HG03354 (cell line): Measurements from ENCODE around the gene TECR.
"Not testable (repeated sequence)": the region's sequence is repeated elsewhere in the genome, so short reads cannot be mapped to it uniquely, and the experiment has no call there.

Source experiments
- ATAC-seq: cut with Tn5 transposase; IDR thresholded peaks from one replicate; pipeline ENCODE4 v1.9.1; 2021; ENCODE audit warnings: mild to moderate bottlenecking; ENCODE audit not compliant: unreplicated experiment, poor library complexity, severe bottlenecking

Gene TECR

DNA sequence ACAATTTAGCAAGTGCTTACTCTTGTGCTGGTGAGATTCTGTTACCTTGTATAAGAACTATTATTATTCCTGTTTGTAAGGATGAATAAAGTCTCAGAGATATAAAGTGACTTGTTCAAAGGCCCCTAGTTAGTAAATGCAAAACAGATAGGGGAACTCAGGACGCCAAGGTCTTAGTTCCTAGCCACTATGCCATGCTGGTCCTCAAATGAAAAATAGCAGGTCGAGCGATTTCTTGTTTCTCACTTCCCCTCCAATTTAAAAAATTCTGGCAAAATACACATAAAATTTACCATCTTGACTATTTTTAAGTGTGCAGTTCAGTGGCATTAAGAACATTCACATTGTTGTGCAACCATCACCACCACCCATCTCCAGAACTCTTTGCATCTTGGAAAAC lies 1.1 kb downstream of the TECR start:
- ATAC-seq = no peak

DNA sequence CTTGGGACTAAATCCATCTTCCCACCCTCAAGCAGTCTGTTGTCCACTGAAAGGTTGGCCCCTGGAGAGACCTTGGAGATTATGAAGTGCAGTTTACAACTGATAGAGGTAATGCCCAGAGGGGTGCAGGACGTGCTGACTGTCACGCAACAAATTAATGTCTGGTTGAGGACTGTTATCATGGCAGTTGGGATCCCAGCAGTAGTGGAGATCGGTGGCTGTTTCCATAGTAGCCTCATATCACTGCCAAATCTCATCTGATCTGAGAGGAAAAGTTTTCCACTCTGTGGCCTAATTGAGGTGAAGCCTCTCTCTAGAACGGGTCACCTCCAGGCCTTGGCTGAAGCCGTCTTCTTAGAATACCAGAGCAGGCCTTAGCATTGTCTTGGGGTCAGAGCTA lies 4.1 kb downstream of the TECR start:
- ATAC-seq = no peak

DNA sequence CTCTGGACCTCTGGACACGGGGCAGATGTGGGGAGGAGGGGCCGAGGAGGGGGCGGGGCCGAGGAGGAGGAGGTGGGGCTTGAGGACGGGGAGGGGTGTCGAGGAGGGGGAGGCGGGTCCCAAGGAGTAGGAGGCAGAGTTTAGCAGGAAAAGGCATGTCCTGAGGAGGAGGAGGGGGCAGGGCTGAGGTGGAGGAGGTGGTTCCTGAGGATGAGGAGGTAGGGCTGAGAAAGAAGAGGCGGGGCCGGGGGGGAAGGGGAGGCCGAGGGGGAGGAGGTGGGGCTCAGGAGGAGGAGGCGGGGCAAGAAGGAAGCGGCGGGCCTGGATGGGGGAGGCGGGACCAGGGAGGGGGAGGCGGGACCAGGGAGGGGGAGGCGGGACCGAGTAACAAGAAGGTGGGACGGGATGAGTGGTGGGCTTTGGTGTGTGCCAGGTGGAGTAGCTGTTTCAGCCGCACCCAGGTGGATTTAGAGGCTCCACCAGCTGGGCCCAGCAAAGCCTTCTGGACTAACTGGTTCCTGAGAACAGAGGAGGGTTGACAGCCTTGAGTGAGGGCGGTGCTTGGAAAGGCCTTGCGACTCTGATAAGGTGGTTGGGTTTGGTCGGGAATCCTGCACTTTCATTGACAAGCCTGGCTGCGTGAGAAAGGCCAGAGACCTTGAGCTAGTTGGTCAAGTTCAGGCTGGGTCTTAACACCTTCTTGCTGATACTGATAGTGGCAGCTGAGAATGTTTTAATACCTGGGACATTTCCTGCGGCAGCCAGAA lies 7.7 kb downstream of the TECR start:
- ATAC-seq = no peak

DNA sequence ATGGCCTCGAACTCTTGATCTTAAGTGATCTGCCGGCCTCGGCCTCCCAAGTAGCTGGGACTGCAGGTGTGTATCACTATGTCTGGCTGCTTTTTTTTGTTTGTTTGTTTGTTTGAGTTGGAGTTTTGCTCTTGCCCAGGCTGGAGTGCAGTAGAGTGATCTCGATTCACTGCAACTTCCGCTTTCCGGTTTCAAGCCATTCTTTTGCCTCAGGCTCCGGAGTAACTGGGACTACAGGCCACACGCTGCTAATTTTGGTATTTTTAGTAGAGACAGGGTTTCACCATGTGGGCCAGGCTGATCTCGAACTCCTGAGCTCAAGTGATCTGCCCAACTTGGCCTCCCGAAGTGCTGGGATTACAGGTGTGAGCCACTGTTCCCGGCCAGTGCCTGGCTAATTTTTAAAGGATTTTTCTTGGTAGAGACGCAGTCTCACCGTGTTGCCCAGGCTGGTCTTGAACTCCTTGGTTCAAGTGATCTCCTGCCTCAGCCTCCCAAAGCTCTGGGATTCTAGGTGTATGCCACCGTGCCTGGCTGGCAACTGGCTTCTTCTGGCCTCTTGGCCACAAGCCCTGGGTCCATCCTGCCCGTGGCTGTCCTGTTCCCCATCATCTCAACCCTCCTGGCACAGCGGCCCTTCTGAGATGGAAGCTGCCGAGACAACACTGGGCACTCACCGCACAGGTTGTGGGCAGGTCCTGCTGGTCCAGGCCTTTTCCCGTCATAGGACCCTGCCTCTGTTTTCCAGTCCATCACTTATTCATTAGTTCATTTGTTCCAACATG lies 11.5 kb downstream of the TECR start:
- no peak for ATAC-seq

DNA sequence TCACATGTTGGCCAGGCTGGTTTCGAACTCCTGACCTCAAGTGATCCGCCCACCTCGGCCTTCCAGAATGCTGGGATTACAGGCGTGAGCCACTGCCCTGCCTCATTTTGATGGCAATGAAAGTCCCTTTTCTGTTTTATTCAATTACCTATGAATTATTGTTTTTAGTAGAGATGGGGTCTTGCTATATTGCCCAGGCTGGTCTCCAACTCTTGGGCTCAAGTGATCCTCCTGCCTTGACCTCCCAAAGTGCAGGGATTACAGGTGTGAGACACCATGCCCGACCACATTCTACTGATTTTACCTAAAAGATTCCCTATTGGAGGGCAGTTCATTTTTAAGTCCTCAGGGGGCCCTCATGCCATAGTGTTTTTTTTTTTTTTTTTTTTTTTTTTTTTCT lies 12.6 kb downstream of the TECR start:
- not testable (repeated sequence) for ATAC-seq

DNA sequence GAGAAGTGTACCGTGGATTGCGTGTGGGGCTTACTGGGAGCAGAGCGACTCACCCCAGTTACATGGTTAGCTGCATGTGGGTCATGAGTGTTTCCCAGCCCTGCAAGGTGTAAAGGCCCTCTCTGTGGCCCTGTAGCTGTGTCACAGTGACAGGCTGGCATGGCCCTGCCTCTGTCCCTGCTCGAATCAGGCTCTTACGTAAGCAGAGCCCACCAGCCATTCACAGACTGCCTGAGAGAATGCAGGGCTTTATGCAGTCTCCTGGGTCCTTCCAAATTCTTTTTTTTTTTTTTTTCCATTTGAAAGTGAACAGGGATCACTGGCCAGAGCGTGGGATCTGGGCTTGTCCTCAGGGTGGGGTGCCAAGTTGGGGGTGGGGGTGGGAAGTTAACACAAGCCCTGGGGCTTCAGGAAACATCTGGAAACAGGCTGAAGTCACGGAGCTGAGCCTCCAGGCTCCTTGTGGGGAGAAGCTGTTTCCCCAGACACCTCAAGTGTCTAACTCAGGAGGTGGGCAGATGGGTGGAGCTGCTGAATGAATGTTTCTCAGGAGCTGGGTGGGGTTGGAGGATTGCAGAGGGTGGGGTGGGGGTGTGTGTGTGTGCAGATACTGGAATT lies 13.4 kb downstream of the TECR start:
- ATAC-seq = no peak

DNA sequence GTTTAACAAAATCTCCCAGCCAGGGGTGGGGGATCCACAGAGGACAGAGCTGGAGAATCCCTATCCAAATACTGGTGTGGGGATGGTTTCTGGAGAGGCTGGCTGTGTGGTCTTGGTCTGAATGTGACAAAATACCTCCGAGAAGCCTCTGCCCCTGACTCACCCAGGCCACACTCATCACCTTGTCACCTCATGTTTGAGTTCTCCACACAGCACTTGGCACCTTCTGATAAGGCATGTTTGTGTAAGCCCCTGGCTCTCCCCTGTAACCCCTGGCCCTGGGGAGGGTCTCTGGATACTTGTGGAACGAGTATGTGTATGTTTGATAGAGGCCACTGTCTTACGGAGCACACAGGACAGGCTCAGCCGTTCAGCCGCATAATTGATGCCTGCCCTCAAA lies 14.7 kb downstream of the TECR start:
- ATAC-seq = no peak

DNA sequence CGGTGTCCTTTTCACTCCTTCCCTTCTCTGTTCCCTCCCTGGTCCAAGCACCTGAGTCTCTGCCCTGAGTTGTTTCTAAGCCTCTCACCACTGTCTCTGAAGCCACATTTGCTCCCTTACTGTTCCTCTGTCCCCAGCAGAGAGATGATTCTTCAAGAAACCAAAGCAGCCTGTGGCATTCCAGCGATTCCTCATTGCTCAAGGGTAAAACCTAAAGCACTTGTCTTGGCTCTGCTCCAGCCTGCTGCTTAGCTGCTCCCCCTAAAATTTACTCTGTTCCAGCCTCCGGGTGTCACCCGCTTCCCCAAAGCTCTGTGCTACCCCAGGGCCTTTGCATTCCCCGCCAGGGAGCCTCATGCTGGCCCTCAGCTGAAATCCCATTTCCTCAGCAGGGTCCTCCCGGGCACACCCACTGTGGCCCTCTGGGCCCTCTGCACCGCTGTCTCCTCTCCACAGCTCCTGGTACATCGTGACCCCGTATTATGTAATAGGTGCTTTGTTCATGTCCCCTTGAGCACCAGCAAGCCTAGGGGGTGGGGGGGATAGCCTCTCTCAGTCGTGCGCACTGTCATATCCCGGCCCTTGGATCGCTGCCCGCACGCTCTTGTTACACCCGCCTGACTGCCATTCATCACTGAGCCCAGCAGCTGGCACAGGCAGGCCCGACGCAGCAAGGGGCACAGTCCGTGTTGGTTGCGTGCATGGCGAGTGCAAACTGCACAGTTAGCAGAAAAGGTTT lies 15.8 kb downstream of the TECR start:
- ATAC-seq = no peak

DNA sequence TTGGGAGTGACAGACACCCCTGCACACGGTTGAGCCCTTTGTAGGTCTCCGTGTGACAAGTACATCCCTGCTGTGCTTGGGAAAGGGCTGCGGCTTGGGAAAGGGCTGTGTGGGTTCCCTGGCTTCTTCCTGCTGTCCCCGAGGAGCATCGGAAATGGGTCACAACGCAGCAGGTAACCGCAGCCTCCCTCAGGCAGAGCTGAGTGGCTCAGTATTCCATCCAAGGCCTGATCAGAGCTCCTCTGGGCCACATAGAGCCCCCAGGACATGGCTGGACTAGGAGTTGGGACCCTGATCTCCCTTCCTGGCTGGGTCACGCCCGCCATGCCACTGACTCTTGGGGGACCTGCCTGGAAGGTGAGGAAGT lies 16.3 kb downstream of the TECR start:
- ATAC-seq = no peak

DNA sequence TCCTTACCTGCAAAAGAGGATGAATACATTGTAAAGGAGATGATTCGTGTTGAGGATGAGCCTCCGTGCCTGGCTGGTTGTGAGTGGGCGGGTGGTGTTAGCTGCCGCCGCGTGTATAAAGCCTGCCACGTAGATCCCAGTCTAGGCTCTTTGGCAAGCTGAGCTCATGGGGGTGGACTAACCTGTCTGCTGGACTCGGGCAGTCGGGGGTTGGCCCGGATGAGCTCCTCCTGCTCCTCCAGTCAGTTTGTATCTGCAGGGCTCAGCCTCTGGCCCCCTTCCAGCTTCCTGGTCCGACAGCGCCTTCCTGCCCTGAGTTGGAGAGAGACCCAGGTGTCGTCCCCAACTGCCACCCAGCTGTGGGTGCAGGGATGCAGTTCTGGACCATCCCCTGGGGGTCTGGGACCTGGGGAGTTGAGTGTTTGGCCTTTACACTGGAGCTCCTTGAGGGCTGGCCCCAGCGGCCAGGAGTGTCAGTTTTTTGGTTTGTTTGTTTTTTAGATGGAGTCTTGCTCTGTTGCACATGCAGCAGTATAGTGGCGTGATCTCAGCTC lies 20.9 kb downstream of the TECR start:
- no peak for ATAC-seq

DNA sequence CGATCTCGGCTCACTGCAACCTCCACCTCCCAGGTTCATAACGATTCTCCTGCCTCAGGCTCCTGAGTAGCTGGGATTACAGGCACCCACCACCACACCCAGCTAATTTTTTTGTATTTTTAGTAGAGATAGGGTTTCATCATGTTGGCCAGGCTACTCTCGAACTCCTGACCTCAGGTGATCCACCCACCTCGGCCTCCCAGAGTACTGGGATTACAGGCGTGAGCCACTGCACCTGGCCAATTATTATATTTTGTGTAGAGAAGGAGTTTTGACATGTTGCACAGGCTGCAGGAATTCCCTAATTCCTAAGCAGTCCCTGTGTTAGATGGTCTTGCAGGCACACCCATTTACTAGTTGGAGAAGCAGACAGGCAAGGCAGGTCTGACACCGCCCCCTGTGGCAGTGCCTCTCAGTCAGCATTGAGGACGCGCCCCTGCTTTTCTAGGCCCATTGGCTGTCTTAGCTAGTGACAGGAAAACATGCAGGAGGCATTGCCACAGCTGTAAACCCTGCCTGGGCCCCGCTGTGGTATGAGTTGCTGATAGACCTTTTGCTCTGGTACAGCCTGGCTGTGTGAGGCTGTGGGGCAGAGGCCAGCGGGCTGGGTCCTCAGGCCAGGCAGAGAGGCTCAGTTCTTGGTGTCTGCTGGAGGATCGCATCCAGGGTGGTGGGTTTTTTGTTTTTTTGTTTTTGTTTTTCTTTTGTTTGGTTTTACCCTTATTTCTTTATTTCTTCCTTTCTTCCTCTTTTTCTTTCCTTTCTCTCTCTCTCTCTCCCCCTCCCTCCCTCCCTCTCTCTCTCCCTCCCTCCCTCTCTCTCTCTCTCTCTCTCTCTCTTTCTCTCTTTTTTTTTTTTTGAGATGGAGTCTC lies 22.0 kb downstream of the TECR start:
- ATAC-seq = not testable (repeated sequence)

DNA sequence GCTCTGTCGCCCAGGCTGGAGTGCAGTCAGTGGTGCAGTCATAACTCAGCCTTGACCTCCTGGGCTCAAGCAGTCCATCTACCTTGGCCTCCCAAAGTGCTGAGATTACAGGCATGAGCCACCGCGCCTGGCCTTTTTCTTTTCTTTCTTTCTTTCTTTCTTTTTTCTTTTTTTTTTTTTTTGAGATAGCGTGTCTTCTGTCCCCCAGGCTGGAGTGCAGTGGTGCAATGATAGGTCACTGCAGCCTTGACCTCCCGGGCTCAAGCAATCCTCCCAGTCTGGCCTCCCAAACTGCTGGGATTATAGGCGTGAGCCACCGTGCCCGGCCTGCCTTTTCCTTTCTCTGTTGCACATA lies 22.6 kb downstream of the TECR start:
- not testable (repeated sequence) for ATAC-seq

DNA sequence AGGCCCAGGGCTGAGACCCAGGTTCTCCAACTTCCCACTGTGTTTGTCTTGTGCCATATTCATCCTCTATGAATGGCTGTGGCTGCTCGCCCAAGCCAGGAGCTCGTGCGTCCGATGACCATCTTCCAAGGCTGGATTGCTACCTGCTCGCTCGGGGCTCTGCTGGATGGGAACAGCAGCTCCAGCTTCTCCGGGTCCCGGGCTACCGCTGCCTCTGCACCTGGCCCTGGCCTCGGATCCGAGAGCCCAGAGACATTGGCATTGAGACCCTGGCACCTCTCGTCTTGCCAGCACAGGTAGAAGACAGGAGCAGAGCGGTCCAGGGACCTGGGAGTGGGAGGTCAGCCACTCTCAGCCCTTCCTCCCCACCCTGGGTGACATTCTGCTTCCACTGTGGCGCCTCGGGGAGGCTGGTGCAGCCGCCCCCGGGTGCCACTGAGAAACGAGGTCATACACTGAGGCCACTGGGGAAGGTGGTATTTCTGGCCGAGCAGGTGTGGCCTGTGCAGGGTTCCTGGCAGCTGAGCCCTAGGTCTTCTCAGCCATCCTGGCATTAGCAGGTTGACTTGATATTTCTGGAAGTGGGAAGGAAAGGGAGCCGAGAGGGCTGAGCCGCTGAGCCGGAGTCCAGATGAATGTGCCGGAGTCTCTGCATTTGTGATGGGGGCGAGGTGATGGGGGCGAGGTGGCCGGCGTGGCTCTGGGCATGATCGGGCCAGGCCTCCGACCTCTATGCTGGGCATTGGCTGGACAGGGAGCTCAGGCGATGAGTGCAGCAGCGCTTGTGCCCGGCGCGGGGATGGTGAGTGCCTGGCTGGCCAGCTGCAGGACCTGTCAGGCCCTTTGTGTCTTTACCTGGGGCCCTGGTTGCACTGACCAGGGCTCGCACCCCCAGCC lies 23.9 kb downstream of the TECR start:
- no peak for ATAC-seq

DNA sequence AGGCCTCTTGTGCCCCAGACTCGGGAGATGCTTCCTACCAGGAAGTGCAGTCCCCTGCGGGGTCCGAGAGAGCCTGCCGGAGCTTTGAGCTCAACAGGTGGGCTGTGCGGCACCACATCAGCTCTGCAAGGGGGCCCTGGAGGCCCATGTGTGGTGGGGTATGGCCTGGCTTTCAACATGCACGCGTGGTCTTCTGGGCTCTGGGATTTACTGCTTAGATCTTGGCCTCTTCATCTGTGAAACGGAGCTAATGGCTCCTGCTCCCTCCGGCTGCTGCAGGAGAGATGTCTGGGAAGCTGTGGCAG lies 24.5 kb downstream of the TECR start:
- no peak for ATAC-seq

DNA sequence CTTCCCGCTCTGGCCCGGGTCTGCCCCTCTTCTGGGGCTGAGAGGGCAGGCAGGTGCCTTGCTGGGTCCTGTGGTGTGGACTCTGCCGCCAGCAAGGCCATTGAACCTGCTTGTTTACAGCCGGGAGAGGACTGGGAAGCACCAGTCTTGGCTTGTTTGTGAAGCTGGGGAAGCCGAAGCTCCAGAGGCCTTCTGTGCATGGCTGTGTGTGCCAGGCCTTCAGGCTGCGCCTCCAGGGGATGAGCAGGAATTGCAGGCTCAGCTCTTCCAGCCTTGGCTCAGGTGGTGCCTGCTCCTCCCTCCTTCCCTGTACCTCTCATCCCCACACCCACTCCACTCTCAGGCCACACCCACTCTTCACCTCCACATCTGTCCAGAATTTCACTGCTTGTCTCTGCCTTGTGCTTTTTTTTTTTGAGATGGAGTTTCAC lies 25.0 kb downstream of the TECR start:
- ATAC-seq = no peak

DNA sequence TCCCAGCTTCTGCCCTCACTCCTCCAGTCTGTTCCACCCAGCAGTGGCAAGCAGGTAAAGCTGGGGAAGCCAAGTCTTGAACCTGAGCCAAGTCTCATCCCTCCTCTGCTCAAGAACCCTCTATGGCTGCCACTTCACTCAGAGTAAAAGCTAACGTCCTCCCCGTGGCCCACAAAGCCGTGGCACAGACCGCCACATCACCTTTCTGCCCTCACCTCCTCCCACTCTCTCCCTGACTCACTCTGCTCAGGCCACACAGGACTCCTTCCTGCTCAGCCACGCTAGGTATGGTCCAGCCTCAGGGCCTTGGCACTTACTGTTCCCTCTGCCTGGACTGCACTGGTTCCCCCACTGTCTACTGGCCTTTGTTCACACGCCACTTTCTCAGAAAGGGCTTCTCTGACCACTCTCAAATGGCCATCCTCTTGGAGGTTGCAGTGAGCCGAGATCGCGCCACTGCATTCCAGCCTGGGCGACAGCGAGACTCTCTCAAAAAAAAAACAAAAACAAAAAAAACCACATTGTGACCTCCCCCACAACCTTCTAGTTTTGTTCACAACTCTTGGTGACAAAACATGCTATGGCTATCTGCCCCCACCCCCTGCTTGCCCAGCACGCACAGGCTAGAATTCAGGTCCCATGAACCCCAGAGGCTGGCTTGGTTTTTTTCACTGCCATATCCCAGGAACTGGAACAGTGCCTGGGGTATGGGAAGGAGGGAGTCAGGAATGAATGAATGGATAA lies 26.7 kb downstream of the TECR start:
- ATAC-seq = no peak

DNA sequence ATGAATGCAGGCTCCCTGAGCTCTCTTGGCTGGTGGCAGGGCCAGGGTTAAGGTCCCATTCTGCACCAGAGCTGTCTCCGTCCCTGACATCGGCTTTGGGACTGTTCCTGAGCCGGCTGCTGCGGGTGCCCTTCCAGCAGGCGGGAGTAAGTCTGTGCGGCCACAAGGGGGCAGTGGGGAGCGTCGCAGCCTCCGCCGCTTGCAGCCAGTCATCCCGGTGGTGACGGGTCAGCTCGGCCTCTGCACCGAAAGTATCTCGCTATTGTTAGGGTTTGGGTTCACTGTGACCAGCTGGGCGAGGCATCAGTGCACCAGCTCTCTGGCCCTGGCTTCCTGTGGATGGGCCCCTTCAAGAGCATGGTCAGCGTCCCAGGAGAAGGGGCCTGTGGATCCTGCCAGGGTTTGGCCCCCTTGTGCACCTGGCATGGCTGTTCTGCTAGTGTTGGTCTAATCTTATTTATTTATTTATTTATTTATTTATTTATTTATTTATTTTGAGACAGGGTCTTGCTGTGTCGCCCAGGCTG lies 27.3 kb downstream of the TECR start:
- no peak for ATAC-seq
